K562 (cell line): ENCODE results near the gene RORC.

Experiments
- CTCF ChIP-seq, 3 experiments: IDR thresholded peaks in 2 of 3; conservative IDR thresholded peaks in 1 of 3; 2 replicates each; pipeline ENCODE4 v1.5.1; 2011 to 2012; ENCODE audit warnings: low read length in 3 of 3, mild to moderate bottlenecking in 3 of 3, control low read depth in 2 of 3, improper control_type of control experiment in 1 of 3, inconsistent platforms in 1 of 3, low read depth in 1 of 3, mixed read lengths in 1 of 3, moderate library complexity in 1 of 3; ENCODE audit not compliant: insufficient read depth in 2 of 3
- EP300 ChIP-seq: IDR thresholded peaks from 2 replicates; pipeline ENCODE4 v1.6.1; 2012; ENCODE audit warnings: low read length, improper control_type of control experiment
- NFIC ChIP-seq: fragments of 450-650 bp; IDR thresholded peaks from 2 replicates; pipeline ENCODE4 v1.6.1; 2017; ENCODE audit warnings: mild to moderate bottlenecking, inconsistent platforms
- RAD21 ChIP-seq, 2 experiments: fragments of 250-450 bp in 1 of 2; fragments of 450-650 bp in 1 of 2; sonication (Bioruptor Pico) in 1 of 2; formaldehyde crosslinking in 1 of 2; IDR thresholded peaks in 1 of 2; conservative IDR thresholded peaks in 1 of 2; 2 replicates each; pipeline versions ENCODE4 v1.4.0 to v1.8.0; 2020 to 2022; ENCODE audit warnings: mild to moderate bottlenecking in 2 of 2, moderate library complexity in 1 of 2
- SIN3A ChIP-seq, 2 experiments: fragments of 150-350 bp in 1 of 2; IDR thresholded peaks; 2 replicates each; pipeline ENCODE4 v1.6.1; 2011 to 2016; ENCODE audit warnings: borderline replicate concordance in 2 of 2, low read depth in 2 of 2, low read length in 2 of 2, mild to moderate bottlenecking in 2 of 2, moderate library complexity in 2 of 2; ENCODE audit not compliant: control insufficient read depth in 1 of 2

GRCh38 chr1:151838222-151839081 lies 6.8 kb upstream of the RORC start:
- TF ChIP-seq RAD21 (CRISPR knock-in tag; conservative IDR thresholded peaks at IDR 0.05 in 1 of 2, IDR thresholded peaks at IDR 0.05 in 1 of 2) (no peak), NFIC (no peak), CTCF (IDR thresholded peaks at IDR 0.05 in 2 of 3, conservative IDR thresholded peaks at IDR 0.05 in 1 of 3; ENCODE audit: insufficient read depth in 2 of 3, low read depth in 1 of 3, low read length in 3 of 3) (no peak), EP300 (no peak), SIN3A (IDR thresholded peaks at IDR 0.05; ENCODE audit: borderline replicate concordance in 2 of 2, control insufficient read depth in 1 of 2, low read depth in 2 of 2, low read length in 2 of 2) (no peak)
